Measurements from ENCODE around the gene NR5A2.

Gene NR5A2

DNA sequence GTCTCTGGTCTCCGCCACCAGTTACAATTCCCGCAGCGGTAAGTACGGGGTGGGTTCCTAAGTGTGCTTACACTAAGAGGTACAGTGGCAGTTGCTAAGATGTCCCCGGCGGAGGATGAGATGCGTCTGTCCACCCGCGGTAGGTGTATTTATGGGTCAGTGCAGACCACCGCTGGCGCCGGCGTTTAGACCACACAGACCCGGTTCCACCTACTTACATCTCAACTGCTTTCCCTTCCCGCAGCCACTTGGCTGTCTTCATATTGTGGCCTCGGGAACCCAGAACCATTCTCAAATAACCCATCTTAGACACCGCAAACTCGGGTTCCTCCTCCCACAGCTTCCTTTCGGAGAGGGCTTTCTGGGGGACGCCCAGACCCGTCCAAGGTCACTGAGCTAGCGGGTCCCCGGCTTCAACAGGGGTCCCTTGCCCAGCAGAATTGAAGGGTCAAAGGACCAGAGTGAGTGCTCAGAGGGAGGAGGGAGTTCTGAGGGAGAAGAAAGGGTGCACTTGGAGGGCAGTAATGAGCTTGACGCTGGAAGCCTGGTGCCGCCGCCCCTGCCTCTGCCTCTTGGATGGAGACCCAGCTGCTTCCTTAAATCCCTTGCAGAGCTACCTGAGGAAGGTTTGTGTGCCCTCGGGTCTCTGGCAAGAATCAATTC, 8.6 kb downstream of the NR5A2 start:
- Histone ChIP-seq H3K4me1 (ENCODE audit: control insufficient read depth in 1 of 2, insufficient read depth in 1 of 2, low read depth in 1 of 2, low read length in 1 of 2) (peaks cover 7 to 27% of the 10 kb centered on the region in 2 experiments), H3K36me3 (no peaks in the 10 kb centered on the region), H3K4me3 (ENCODE audit: low read depth in 1 of 2, low read length in 1 of 2) (no peak overlapping the region), H3K27me3 (peaks cover 100% of the 10 kb centered on the region), H3K9me3 (no peaks in the 10 kb centered on the region), H3K27ac (no peak overlapping the region)
- TF ChIP-seq CTCF (IDR thresholded peaks at IDR 0.05): no peak

- no peak for TF ChIP-seq CTCF (IDR thresholded peaks at IDR 0.05)
- Histone ChIP-seq H3K4me3 (ENCODE audit: low read depth in 1 of 2, low read length in 1 of 2) (no peak overlapping the region), H3K4me1 (ENCODE audit: control insufficient read depth in 1 of 2, insufficient read depth in 1 of 2, low read depth in 1 of 2, low read length in 1 of 2) (peaks cover 7 to 27% of the 10 kb centered on the region in 2 experiments), H3K27ac (no peak overlapping the region), H3K9me3 (no peaks in the 10 kb centered on the region), H3K36me3 (no peaks in the 10 kb centered on the region), H3K27me3 (peaks cover 100% of the 10 kb centered on the region)
These were observed 9.2 kb downstream of the NR5A2 start for GRCh38 chr1:200036619-200037270.

DNA sequence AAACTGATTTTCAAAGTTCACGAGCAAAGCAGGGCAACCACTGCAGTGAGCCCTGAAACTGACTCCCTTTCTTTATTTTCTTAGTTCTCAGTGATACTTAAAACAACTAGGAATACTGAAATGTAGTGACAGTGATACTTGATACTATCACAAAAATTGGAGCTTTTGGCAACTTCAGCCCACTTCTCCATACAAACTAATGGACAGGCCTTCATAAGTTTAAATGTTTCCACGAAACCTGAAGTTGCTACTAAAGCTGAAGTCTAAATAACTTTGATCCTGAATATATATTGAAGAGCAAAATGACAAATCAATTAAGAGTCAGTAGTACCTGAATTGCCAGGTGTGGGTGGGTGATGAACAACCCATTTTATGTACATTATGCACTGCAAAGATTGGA, 10.0 kb downstream of the NR5A2 start:
- H3K4me3 ChIP-seq (ENCODE audit: low read depth in 1 of 2, low read length in 1 of 2): no peak overlapping the region
- H3K9me3 ChIP-seq: no peaks in the 10 kb centered on the region
- no peak overlapping the region for H3K27ac ChIP-seq
- no peak for TF ChIP-seq CTCF (IDR thresholded peaks at IDR 0.05)
- H3K4me1 ChIP-seq (ENCODE audit: control insufficient read depth in 1 of 2, insufficient read depth in 1 of 2, low read depth in 1 of 2, low read length in 1 of 2): peaks cover 7 to 31% of the 10 kb centered on the region in 2 experiments
- peaks cover 100% of the 10 kb centered on the region for H3K27me3 ChIP-seq
- no peaks in the 10 kb centered on the region for H3K36me3 ChIP-seq

DNA sequence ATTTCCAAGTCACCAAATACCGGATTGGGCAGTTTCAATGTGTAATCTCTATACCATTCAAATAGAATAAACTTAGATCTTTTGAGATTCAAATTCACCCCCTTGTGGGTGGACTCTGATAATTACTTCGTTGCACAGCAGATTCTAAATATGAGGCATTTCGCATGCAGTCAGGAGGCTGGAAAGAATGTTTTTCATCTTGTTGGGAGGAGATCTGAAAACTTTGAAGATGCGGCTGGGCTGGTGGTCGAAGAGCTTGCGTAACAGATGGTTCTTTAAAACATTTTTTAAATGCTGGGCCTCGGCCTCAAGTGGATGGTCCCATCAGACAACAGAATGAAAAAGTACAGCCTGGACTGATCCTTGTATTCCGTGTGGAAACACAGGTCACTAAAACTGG, 10.4 kb downstream of the NR5A2 start:
- Histone ChIP-seq H3K4me1 (ENCODE audit: control insufficient read depth in 1 of 2, insufficient read depth in 1 of 2, low read depth in 1 of 2, low read length in 1 of 2) (peaks cover 7 to 35% of the 10 kb centered on the region in 2 experiments), H3K36me3 (no peaks in the 10 kb centered on the region), H3K9me3 (no peaks in the 10 kb centered on the region), H3K4me3 (ENCODE audit: low read depth in 1 of 2, low read length in 1 of 2) (no peak overlapping the region), H3K27ac (no peak overlapping the region), H3K27me3 (peaks cover 100% of the 10 kb centered on the region)
- no peak for TF ChIP-seq CTCF (IDR thresholded peaks at IDR 0.05)

GRCh38 chr1:200038325-200038980, 10.9 kb downstream of the NR5A2 start:
- Histone ChIP-seq H3K27me3 (peaks cover 100% of the 10 kb centered on the region), H3K27ac (no peak overlapping the region), H3K36me3 (no peaks in the 10 kb centered on the region), H3K4me3 (ENCODE audit: low read depth in 1 of 2, low read length in 1 of 2) (no peak overlapping the region), H3K9me3 (no peaks in the 10 kb centered on the region), H3K4me1 (ENCODE audit: control insufficient read depth in 1 of 2, insufficient read depth in 1 of 2, low read depth in 1 of 2, low read length in 1 of 2) (peaks cover 10 to 35% of the 10 kb centered on the region in 2 experiments)
- TF ChIP-seq CTCF (IDR thresholded peaks at IDR 0.05): no peak
